NCI-H2196 (cell line): Measurements from ENCODE around the gene PTPN13.
"Not testable (repeated sequence)": the region's sequence is repeated elsewhere in the genome, so short reads cannot be mapped to it uniquely, and the experiment has no call there.

Source experiments
- DNase-seq: peaks from one replicate; lab custom pipeline; 2025; ENCODE audit not compliant: unreplicated experiment; lab: John Stamatoyannopoulos, UW

Gene PTPN13

GRCh38 chr4:86631166-86631565 is 37.1 kb downstream of the PTPN13 start:
- DNase-seq = no peak

GRCh38 chr4:86633854-86634253 is 39.7 kb downstream of the PTPN13 start:
- no peak for DNase-seq

- DNase-seq = no peak
Observed at GRCh38 chr4:86640469-86640868, 46.4 kb downstream of the PTPN13 start.

GRCh38 chr4:86641516-86642090 is 47.5 kb downstream of the PTPN13 start:
- DNase-seq = no peak

- no peak for DNase-seq
Observed at GRCh38 chr4:86644892-86645291, 50.8 kb downstream of the PTPN13 start.

GRCh38 chr4:86652332-86652932 is 58.3 kb downstream of the PTPN13 start:
- DNase-seq = no peak

- no peak for DNase-seq
Observed at GRCh38 chr4:86653237-86653865, 59.2 kb downstream of the PTPN13 start.

- DNase-seq = not testable (repeated sequence)
Observed at GRCh38 chr4:86656781-86657180, 62.7 kb downstream of the PTPN13 start.

- DNase-seq = no peak
Observed at GRCh38 chr4:86657382-86657781, 63.3 kb downstream of the PTPN13 start.

GRCh38 chr4:86657910-86658309 is 63.8 kb downstream of the PTPN13 start:
- DNase-seq = no peak

- DNase-seq = no peak
Observed at GRCh38 chr4:86660401-86660800, 66.3 kb downstream of the PTPN13 start.

GRCh38 chr4:86661006-86661405 is 66.9 kb downstream of the PTPN13 start:
- DNase-seq = no peak

- DNase-seq = no peak
Observed at GRCh38 chr4:86661418-86661817, 67.3 kb downstream of the PTPN13 start.

- DNase-seq = no peak
Observed at GRCh38 chr4:86664959-86665358, 70.8 kb downstream of the PTPN13 start.

- DNase-seq = no peak
Observed at GRCh38 chr4:86670298-86670697, 76.2 kb downstream of the PTPN13 start.

GRCh38 chr4:86670756-86671155 is 76.6 kb downstream of the PTPN13 start:
- DNase-seq = no peak

- DNase-seq = no peak
Observed at GRCh38 chr4:86675548-86675947, 81.4 kb downstream of the PTPN13 start.

- no peak for DNase-seq
Observed at GRCh38 chr4:86678796-86679195, 84.7 kb downstream of the PTPN13 start.

- no peak for DNase-seq
Observed at GRCh38 chr4:86679441-86679840, 85.3 kb downstream of the PTPN13 start.

- DNase-seq = no peak
Observed at GRCh38 chr4:86683167-86683566, 89.1 kb downstream of the PTPN13 start.

- no peak for DNase-seq
Observed at GRCh38 chr4:86683983-86684382, 89.9 kb downstream of the PTPN13 start.

GRCh38 chr4:86685401-86685800 is 91.3 kb downstream of the PTPN13 start:
- DNase-seq = no peak

GRCh38 chr4:86686741-86687140 is 92.6 kb downstream of the PTPN13 start:
- DNase-seq = no peak
